GM20431 (cell line): ENCODE data around the gene ELAVL2.

Source experiments
- in situ Hi-C: fragments of 300-500 bp; cut with MseI, MboI; formaldehyde crosslinking; loops from one replicate; pipeline ENCODE4 v1.15.0; 2020; ENCODE audit warnings: low sequenced_read_pairs; ENCODE audit not compliant: unreplicated experiment

ELAVL2 gene

GRCh38 chr9:23774266-23774665 is 51.8 kb downstream of the ELAVL2 start:
- in situ Hi-C loops = no loop called here

- in situ Hi-C loops = no loop called here
Observed at GRCh38 chr9:23772385-23772783, 53.7 kb downstream of the ELAVL2 start.

GRCh38 chr9:23771746-23772384 is 54.2 kb downstream of the ELAVL2 start:
- in situ Hi-C loops = no loop called here

- in situ Hi-C loops = no loop called here
Observed at GRCh38 chr9:23769307-23769935, 56.6 kb downstream of the ELAVL2 start.

GRCh38 chr9:23768861-23769260 is 57.2 kb downstream of the ELAVL2 start:
- in situ Hi-C loops = no loop called here

- in situ Hi-C loops = no loop called here
Observed at GRCh38 chr9:23766613-23767012, 59.4 kb downstream of the ELAVL2 start.

GRCh38 chr9:23765561-23765960 is 60.5 kb downstream of the ELAVL2 start:
- in situ Hi-C loops = no loop called here

GRCh38 chr9:23764219-23764618 is 61.8 kb downstream of the ELAVL2 start:
- in situ Hi-C loops = no loop called here

- in situ Hi-C loops = no loop called here
Observed at GRCh38 chr9:23754551-23754950, 71.5 kb downstream of the ELAVL2 start.

GRCh38 chr9:23752859-23753258 is 73.2 kb downstream of the ELAVL2 start:
- in situ Hi-C loops = no loop called here

- in situ Hi-C loops = no loop called here
Observed at GRCh38 chr9:23751633-23752032, 74.4 kb downstream of the ELAVL2 start.

GRCh38 chr9:23750808-23751207 is 75.2 kb downstream of the ELAVL2 start:
- in situ Hi-C loops = no loop called here

- in situ Hi-C loops = no loop called here
Observed at GRCh38 chr9:23747088-23748075, 78.7 kb downstream of the ELAVL2 start.

- in situ Hi-C loops = no loop called here
Observed at GRCh38 chr9:23746317-23746716, 79.7 kb downstream of the ELAVL2 start.

- in situ Hi-C loops = no loop called here
Observed at GRCh38 chr9:23743036-23743435, 83.0 kb downstream of the ELAVL2 start.

- in situ Hi-C loops = no loop called here
Observed at GRCh38 chr9:23741351-23741750, 84.7 kb downstream of the ELAVL2 start.

GRCh38 chr9:23740531-23740930 is 85.5 kb downstream of the ELAVL2 start:
- in situ Hi-C loops = no loop called here

GRCh38 chr9:23739753-23740152 is 86.3 kb downstream of the ELAVL2 start:
- in situ Hi-C loops = no loop called here

- in situ Hi-C loops = no loop called here
Observed at GRCh38 chr9:23736293-23736692, 89.7 kb downstream of the ELAVL2 start.

- in situ Hi-C loops = no loop called here
Observed at GRCh38 chr9:23733495-23734078, 92.5 kb downstream of the ELAVL2 start.
